Immature natural killer cell (primary cell): ENCODE data around the gene SLC1A5. TPM values are rescaled to one million over a fixed set of nuclear protein-coding genes. Genes with fewer than 3 reads are reported as not detected.
"Not testable (repeated sequence)": the region's sequence is repeated elsewhere in the genome, so short reads cannot be mapped to it uniquely, and the experiment has no call there.

Experiments used
- DNase-seq, 3 donors: peaks; one replicate each; pipeline ENCODE4 v3.0.0; 2022; ENCODE audit warnings: mixed read lengths in 1 of 3
- H3K27ac Mint-ChIP-seq, 6 donors: one replicate each; pipeline ENCODE4 v1.8.0; 2020; ENCODE audit warnings: mixed read lengths in 6 of 6, mild to moderate bottlenecking in 5 of 6, inconsistent platforms in 4 of 6, moderate library complexity in 3 of 6
- H3K27me3 Mint-ChIP-seq, 3 donors: one replicate each; pipeline ENCODE4 v1.8.0; 2020 to 2021; ENCODE audit warnings: low read depth in 3 of 3, mild to moderate bottlenecking in 3 of 3, mixed read lengths in 3 of 3, moderate library complexity in 3 of 3, inconsistent platforms in 1 of 3
- H3K36me3 Mint-ChIP-seq, 3 donors: one replicate each; pipeline ENCODE4 v1.8.0; 2020; ENCODE audit warnings: mixed read lengths in 3 of 3, inconsistent platforms in 2 of 3, mild to moderate bottlenecking in 2 of 3
- H3K4me1 Mint-ChIP-seq, 2 donors: one replicate each; pipeline ENCODE4 v1.8.0; 2020; ENCODE audit warnings: inconsistent platforms in 2 of 2, mild to moderate bottlenecking in 2 of 2, mixed read lengths in 2 of 2, moderate library complexity in 1 of 2
- H3K4me3 Mint-ChIP-seq, 5 donors: one replicate each; pipeline ENCODE4 v1.8.0; 2020; ENCODE audit warnings: mild to moderate bottlenecking in 5 of 5, mixed read lengths in 5 of 5, inconsistent platforms in 3 of 5, moderate library complexity in 3 of 5
- H3K9me3 Mint-ChIP-seq, 6 donors: one replicate each; pipeline ENCODE4 v1.8.0; 2020; ENCODE audit warnings: mild to moderate bottlenecking in 6 of 6, mixed read lengths in 6 of 6, inconsistent platforms in 4 of 6, moderate library complexity in 3 of 6
- polyA plus RNA-seq, 3 donors: library from polyadenylated mRNA; unstranded; fragments of 300-500 nt; fragmentation: Illumina TruSeq; gene quantifications; one replicate each; pipeline ENCODE4 v1.2.3, GENCODE V29; 2021

Gene SLC1A5
- polyA plus RNA-seq, 3 donors from 2014 or later, result 17.4 to 37.7 (median 32.6) TPM

DNA sequence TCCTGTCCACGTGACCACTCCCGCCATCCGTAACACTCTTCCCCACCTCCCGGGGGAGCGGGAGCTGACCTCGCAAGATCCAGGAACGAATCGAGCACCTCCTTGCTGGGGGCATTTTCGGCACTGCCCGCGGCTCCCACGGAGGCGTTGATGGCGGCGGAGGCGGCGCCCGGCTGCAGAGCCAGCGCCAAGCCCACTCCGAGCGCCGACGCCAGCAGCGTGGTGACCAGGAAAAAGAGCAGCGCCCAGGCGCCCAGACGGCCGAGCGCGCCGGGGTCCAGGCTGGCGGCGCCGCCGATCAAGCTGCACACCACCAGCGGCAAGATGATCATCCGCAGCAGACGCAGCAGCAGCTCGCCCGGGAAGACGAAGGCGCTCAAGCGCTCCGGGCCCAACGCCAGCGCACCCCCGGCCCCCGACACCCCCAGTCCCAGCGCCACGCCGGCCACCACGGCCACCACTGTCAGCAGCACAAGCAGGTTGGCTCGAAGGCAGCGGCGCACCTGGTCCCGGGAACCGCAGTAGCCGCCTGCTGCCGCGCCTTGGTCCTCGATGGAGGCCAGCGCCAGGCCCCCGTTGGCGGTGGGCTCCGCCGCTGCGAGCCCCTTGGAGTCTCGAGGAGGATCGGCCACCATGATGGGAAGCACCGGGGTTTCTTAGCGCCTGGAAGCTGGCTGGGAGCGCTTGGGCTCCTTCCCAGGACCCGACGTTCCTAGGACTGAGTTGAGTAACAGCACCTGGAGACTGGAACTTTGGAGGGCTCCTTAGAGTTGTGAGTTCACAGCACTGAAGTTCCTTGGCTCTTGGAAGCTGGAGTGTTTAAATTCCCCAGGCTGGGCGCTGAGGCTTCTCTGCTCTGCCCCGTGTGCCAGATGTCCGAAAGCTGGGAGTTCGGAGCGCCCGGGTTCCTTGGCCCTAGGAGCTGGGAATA is 798 bp downstream of the SLC1A5 start:
- H3K27ac Mint-ChIP-seq, result peak overlapping the region; percentile 86 to 93 (median 93)
- no peaks in the 10 kb centered on the region for H3K9me3 Mint-ChIP-seq
- H3K4me3 Mint-ChIP-seq, result peak overlapping the region; percentile 87 to 96 (median 92)
- peak; percentile 20 to 34 (median 27) for DNase-seq
- H3K4me1 Mint-ChIP-seq, result peaks cover 61 to 73% of the 10 kb centered on the region in 2 donors
- H3K36me3 Mint-ChIP-seq, result peaks cover 0 to 5% (median 4%) of the 10 kb centered on the region in 3 donors
- peaks cover 0 to 6% (median 5%) of the 10 kb centered on the region in 3 donors for H3K27me3 Mint-ChIP-seq

- H3K27me3 Mint-ChIP-seq, result peaks cover 0 to 6% (median 5%) of the 10 kb centered on the region in 3 donors
- H3K4me1 Mint-ChIP-seq, result peaks cover 56 to 69% of the 10 kb centered on the region in 2 donors
- peaks cover 0 to 5% (median 4%) of the 10 kb centered on the region in 3 donors for H3K36me3 Mint-ChIP-seq
- H3K9me3 Mint-ChIP-seq, result no peaks in the 10 kb centered on the region
- no peak for DNase-seq
- H3K4me3 Mint-ChIP-seq, result peak overlapping the region; percentile 87 to 96 (median 92)
- H3K27ac Mint-ChIP-seq, result peak overlapping the region; percentile 86 to 93 (median 93)
Measured at GRCh38 chr19:46787040-46787330, 1.4 kb downstream of the SLC1A5 start.

- Mint-ChIP-seq H3K4me1 (peaks cover 54 to 64% of the 10 kb centered on the region in 2 donors), H3K4me3 (peak overlapping the region; percentile 87 to 96 (median 92)), H3K9me3 (no peaks in the 10 kb centered on the region), H3K36me3 (peaks cover 3 to 7% (median 6%) of the 10 kb centered on the region in 3 donors), H3K27ac (peak overlapping the region; percentile 86 to 93 (median 93)), H3K27me3 (peaks cover 0 to 6% (median 5%) of the 10 kb centered on the region in 3 donors)
- peak; percentile 77 to 81 (median 77) for DNase-seq
Measured at GRCh38 chr19:46786236-46787039, 2.0 kb downstream of the SLC1A5 start.

- H3K36me3 Mint-ChIP-seq, result peaks cover 3 to 8% (median 7%) of the 10 kb centered on the region in 3 donors
- no peaks in the 10 kb centered on the region for H3K9me3 Mint-ChIP-seq
- peaks cover 54 to 64% of the 10 kb centered on the region in 2 donors for H3K4me1 Mint-ChIP-seq
- DNase-seq, result no peak
- peaks cover 0 to 6% (median 5%) of the 10 kb centered on the region in 3 donors for H3K27me3 Mint-ChIP-seq
- peak overlapping the region; percentile 87 to 96 (median 92) for H3K4me3 Mint-ChIP-seq
- H3K27ac Mint-ChIP-seq, result peak overlapping the region; percentile 86 to 93 (median 93)
Measured at GRCh38 chr19:46785980-46786235, 2.5 kb downstream of the SLC1A5 start.

DNA sequence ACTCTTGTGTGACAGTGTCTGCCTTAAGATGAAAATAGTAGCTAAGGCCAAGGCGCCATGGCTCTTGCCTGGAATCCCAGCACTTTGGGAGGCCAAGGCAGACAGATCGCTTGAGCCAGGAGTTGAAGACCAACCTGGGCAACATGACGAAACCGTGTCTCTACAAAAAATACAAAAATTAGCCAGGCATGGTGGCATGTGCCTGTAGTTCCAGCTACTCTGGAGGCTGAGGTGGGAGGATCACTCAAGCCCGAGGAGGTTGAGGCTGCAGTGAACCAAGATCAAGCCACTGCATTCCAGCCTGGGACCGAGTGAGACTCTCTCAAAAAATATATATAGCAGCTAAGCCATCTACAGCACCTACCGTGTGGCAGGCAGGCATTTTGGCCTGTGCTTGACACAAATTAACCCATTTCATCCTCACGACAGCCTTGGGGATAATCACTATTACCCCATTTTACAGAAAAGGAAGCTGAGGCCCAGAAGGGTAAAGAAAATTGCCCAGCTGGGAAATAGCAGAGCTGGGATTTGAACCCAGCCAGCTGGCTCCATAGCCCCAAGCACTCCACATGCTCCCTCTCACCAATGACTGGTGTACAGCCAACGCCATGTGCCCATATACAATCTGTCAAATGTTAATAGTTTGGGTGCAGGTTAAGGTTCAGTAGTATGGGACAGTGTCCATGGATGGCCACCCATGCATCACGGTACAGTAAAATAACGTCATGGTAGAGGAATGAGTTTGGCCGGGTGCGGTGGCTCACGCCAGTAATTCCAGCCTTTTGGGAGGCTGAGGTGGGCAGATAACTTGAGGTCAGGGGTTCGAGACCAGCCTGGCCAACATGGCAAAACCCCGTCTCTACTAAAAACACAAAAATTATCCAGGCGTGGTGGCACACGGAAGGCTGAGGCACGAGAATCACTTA is 3.1 kb downstream of the SLC1A5 start:
- H3K9me3 Mint-ChIP-seq, result no peaks in the 10 kb centered on the region
- H3K4me3 Mint-ChIP-seq, result peak overlapping the region; percentile 87 to 96 (median 92)
- DNase-seq, result no peak
- peak overlapping the region; percentile 86 to 93 (median 93) for H3K27ac Mint-ChIP-seq
- peaks cover 0 to 6% (median 5%) of the 10 kb centered on the region in 3 donors for H3K27me3 Mint-ChIP-seq
- H3K36me3 Mint-ChIP-seq, result peaks cover 3 to 8% (median 7%) of the 10 kb centered on the region in 3 donors
- H3K4me1 Mint-ChIP-seq, result peaks cover 54 to 64% of the 10 kb centered on the region in 2 donors

- Mint-ChIP-seq H3K36me3 (peaks cover 3 to 8% (median 7%) of the 10 kb centered on the region in 3 donors), H3K27me3 (peaks cover 0 to 6% (median 5%) of the 10 kb centered on the region in 3 donors), H3K9me3 (no peaks in the 10 kb centered on the region), H3K27ac (peak overlapping the region; percentile 74 to 93 (median 91)), H3K4me3 (peak overlapping the region; percentile 58 to 96 (median 92)), H3K4me1 (peaks cover 55 to 64% of the 10 kb centered on the region in 2 donors)
- DNase-seq, result peak in 2 of 3 donors; percentile 14 to 32
Measured at GRCh38 chr19:46784262-46785053, 3.9 kb downstream of the SLC1A5 start.

GRCh38 chr19:46783670-46784069 is 4.7 kb downstream of the SLC1A5 start:
- Mint-ChIP-seq H3K4me3 (peak overlapping the region in 3 of 5 donors; percentile 46 to 96 (median 92)), H3K4me1 (peaks cover 55 to 64% of the 10 kb centered on the region in 2 donors), H3K27me3 (peaks cover 0 to 6% (median 5%) of the 10 kb centered on the region in 3 donors), H3K9me3 (no peaks in the 10 kb centered on the region), H3K27ac (peak overlapping the region in 5 of 6 donors; percentile 74 to 93 (median 91)), H3K36me3 (peaks cover 3 to 9% (median 8%) of the 10 kb centered on the region in 3 donors)
- DNase-seq, result no peak

DNA sequence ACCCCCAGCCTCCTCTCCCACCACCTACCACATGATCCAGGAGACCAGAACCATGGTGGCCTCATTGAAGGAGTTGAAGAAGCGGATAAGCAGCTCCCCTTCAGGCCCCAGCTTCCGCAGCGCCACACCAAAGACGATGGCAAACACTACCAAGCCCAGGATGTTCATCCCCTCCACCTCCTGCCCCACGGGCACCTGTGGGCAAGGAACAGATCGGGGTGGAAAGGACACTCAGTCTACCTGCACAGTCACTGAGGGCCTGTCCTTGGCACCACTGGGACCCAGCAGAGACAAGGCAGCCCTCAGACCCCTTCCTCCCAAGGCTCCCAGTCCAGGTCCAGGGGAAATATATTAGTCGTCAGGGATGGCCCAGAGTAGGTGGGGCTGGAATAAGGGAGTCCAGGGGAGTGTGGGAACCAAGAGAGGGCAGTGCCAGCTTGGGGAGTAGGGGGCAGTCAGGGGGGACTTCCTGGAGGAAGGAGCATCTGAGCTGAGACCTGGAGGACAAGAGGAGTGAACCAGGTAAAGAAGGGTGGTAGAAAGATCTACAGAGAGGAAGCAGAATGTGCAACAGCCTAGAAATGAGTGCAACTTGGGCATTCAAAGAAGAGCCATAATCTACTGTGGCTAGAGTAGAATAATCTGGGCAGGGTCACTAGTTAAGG is 5.9 kb downstream of the SLC1A5 start:
- no peak for DNase-seq
- Mint-ChIP-seq H3K9me3 (no peaks in the 10 kb centered on the region), H3K27ac (peak overlapping the region in 3 of 6 donors; percentile 34 to 65 (median 51)), H3K27me3 (peaks cover 0 to 6% (median 3%) of the 10 kb centered on the region in 3 donors), H3K36me3 (peaks cover 3 to 10% (median 8%) of the 10 kb centered on the region in 3 donors), H3K4me3 (peak overlapping the region in 1 of 5 donors; percentile 13), H3K4me1 (peaks cover 59 to 67% of the 10 kb centered on the region in 2 donors)

- not testable (repeated sequence) for DNase-seq, H3K9me3 Mint-ChIP-seq, H3K27me3 Mint-ChIP-seq
- peak overlapping the region; percentile 48 to 83 (median 68) for H3K27ac Mint-ChIP-seq
- H3K4me3 Mint-ChIP-seq, result peak overlapping the region; percentile 38 to 65 (median 53)
- peaks cover 26 to 28% of the 10 kb centered on the region in 2 donors for H3K4me1 Mint-ChIP-seq
- peaks cover 9 to 29% (median 23%) of the 10 kb centered on the region in 3 donors for H3K36me3 Mint-ChIP-seq
Measured at GRCh38 chr19:46777956-46778645, 10.3 kb downstream of the SLC1A5 start.

DNA sequence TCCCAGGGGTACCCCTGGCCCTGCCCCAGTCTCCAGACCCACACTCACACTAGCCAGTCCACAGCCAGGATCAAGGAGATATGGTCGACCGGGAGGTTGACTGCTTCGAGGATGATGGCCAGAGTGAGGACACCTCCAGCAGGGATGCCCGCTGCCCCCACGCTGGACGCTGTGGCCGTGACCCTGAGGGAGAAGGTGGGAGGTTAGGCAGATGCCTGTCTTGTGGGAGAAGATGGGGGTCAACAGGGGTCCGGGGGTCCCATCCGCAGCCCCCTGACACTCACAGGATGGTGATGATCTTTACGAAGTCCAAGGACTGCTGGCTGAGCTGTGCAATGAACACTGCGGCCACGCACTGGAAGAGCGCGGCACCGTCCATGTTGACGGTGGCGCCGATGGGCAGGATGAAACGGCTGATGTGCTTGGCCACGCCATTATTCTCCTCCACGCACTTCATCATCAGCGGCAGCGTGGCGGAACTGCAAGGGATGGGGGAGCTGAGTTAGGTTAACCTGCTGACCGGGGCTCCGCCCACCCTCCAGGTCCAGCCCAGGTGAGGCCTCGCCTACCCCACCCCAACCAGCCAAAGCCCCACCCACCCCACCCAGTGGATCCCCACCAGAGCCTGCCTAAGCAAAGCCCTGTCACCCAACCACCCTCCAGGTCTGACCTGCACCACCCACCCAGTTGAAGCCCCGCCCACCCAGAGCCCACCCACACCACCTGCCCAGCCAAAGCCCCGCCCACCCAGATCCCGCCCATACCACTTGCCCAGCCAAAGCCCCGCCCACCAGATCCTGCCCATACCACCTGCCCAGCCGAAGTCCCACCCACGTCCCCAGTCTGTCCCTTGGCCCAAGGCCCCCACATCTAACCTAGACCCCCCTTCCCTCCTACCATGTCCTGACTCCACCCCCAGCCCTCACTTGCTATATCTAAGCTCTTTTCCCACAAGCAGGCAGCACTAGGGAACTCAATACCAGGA is 11.2 kb downstream of the SLC1A5 start:
- no peak for DNase-seq
- no peaks in the 10 kb centered on the region for H3K9me3 Mint-ChIP-seq
- peaks cover 21 to 26% of the 10 kb centered on the region in 2 donors for H3K4me1 Mint-ChIP-seq
- peak overlapping the region in 4 of 6 donors; percentile 37 to 80 (median 49) for H3K27ac Mint-ChIP-seq
- peaks cover 9 to 24% (median 19%) of the 10 kb centered on the region in 3 donors for H3K36me3 Mint-ChIP-seq
- peaks cover 0 to 2% (median 0%) of the 10 kb centered on the region in 3 donors for H3K27me3 Mint-ChIP-seq
- no peak overlapping the region for H3K4me3 Mint-ChIP-seq
